H1 (cell line): ENCODE results near the gene PET100. TPM values are rescaled to one million over a fixed set of nuclear protein-coding genes. Genes with fewer than 3 reads are reported as not detected.

Experiments used
- CTCF ChIA-PET: fragments of 300-600 bp; sonication (Branson Sonifier 250); formaldehyde crosslinking; loops from one replicate; lab custom pipeline; 2021; ENCODE audit not compliant: partially characterized antibody; lab: Charles Lee
- POLR2A ChIA-PET: fragments of 300-600 bp; sonication (Branson Sonifier 250); formaldehyde crosslinking; loops from one replicate; lab custom pipeline; 2021; ENCODE audit warnings: inconsistent platforms; ENCODE audit not compliant: partially characterized antibody; lab: Charles Lee
- DNase-seq, 2 experiments: peaks; one replicate each; pipeline versions ENCODE4 v3.0.0 to v3.0.0-alpha.2; 2010 to 2022; ENCODE audit warnings: low spot score in 2 of 2, low read depth in 1 of 2, mixed read lengths in 1 of 2
- FAIRE-seq: peaks from 2 replicates; lab custom pipeline; 2011; peaks lifted over from hg19 to GRCh38; lab: Jason Lieb, UNC
- H2AFZ ChIP-seq: 2 replicates; pipeline ENCODE4 v1.8.1; 2012; ENCODE audit warnings: low read length, inconsistent platforms
- H2AK5ac ChIP-seq: 2 replicates; pipeline ENCODE4 v1.6.1; 2013; ENCODE audit warnings: low read depth, low read length
- H2BK120ac ChIP-seq: replicated peaks from 2 replicates; pipeline ENCODE3; 2013; ENCODE audit warnings: low read depth, low read length, inconsistent platforms
- H2BK12ac ChIP-seq: 2 replicates; pipeline ENCODE4 v1.6.1; 2013; ENCODE audit warnings: low read depth, low read length
- H2BK15ac ChIP-seq: 2 replicates; pipeline ENCODE4 v1.6.1; 2013; ENCODE audit warnings: low read length
- H2BK20ac ChIP-seq: 2 replicates; pipeline ENCODE4 v1.6.1; 2013; ENCODE audit warnings: low read length
- H2BK5ac ChIP-seq: 2 replicates; pipeline ENCODE4 v1.6.1; 2013; ENCODE audit warnings: low read depth, low read length
- H3K14ac ChIP-seq: 2 replicates; pipeline ENCODE4 v1.6.1; 2013; ENCODE audit warnings: inconsistent platforms; ENCODE audit not compliant: insufficient read length
- H3K18ac ChIP-seq: 2 replicates; pipeline ENCODE4 v1.6.1; 2013; ENCODE audit warnings: low read length; ENCODE audit errors: extremely low read depth
- H3K23ac ChIP-seq: 2 replicates; pipeline ENCODE4 v1.6.1; 2013; ENCODE audit warnings: inconsistent platforms; ENCODE audit not compliant: insufficient read length
- H3K23me2 ChIP-seq: 2 replicates; pipeline ENCODE4 v1.6.1; 2013; ENCODE audit warnings: low read depth, low read length
- H3K27ac ChIP-seq: 2 replicates; pipeline ENCODE4 v1.6.1; 2011; ENCODE audit warnings: low read depth, low read length, inconsistent platforms
- H3K27me3 ChIP-seq, 4 experiments: replicated peaks in 1 of 4; 1 replicate in 1 of 4; 2 replicates in 3 of 4; pipeline versions ENCODE4 v1.6.1 to v1.8.1; 2011 to 2013; ENCODE audit warnings: low read length in 3 of 4, mild to moderate bottlenecking in 3 of 4, inconsistent platforms in 2 of 4, mixed read lengths in 2 of 4, moderate library complexity in 1 of 4; ENCODE audit not compliant: control insufficient read depth in 3 of 4, insufficient read depth in 3 of 4; ENCODE audit errors: extremely low read depth in 1 of 4
- H3K36me3 ChIP-seq, 4 experiments: 2 replicates each; pipeline versions ENCODE4 v1.6.1 to v1.8.1; 2011 to 2013; ENCODE audit warnings: mild to moderate bottlenecking in 4 of 4, low read length in 3 of 4, moderate library complexity in 2 of 4, control low read depth in 1 of 4, inconsistent platforms in 1 of 4; ENCODE audit not compliant: insufficient read depth in 4 of 4, control insufficient read depth in 2 of 4
- H3K4ac ChIP-seq: replicated peaks from 2 replicates; pipeline ENCODE3; 2013; ENCODE audit warnings: low read length, low read depth, mixed read lengths, inconsistent platforms; ENCODE audit not compliant: insufficient read length
- H3K4me1 ChIP-seq, 4 experiments: replicated peaks in 1 of 4; 1 replicate in 1 of 4; 2 replicates in 3 of 4; pipeline versions ENCODE4 v1.6.1 to v1.8.1; 2011 to 2013; ENCODE audit warnings: low read length in 3 of 4, inconsistent platforms in 2 of 4, mixed read lengths in 1 of 4; ENCODE audit not compliant: insufficient read depth in 4 of 4, control insufficient read depth in 3 of 4
- H3K4me2 ChIP-seq, 2 experiments: 2 replicates each; pipeline versions ENCODE4 v1.6.1 to v1.8.1; 2011 to 2013; ENCODE audit warnings: low read depth in 2 of 2, low read length in 2 of 2, control low read depth in 1 of 2, inconsistent platforms in 1 of 2, mild to moderate bottlenecking in 1 of 2; ENCODE audit not compliant: insufficient read depth in 1 of 2
- H3K4me3 ChIP-seq, 4 experiments: fragments of 200-600, 300-600 bp in 1 of 4; sonication (generic), shearing (Covaris generic), sonication (Bioruptor Twin) in 1 of 4; 2 replicates each; pipeline versions ENCODE4 v1.5.1 to v1.8.1; 2011 to 2016; ENCODE audit warnings: low read length in 4 of 4, low read depth in 3 of 4, control low read depth in 2 of 4, inconsistent platforms in 2 of 4, mild to moderate bottlenecking in 2 of 4, mixed read lengths in 1 of 4, moderate library complexity in 1 of 4; ENCODE audit not compliant: insufficient read depth in 2 of 4; ENCODE audit errors: extremely low read depth in 1 of 4
- H3K56ac ChIP-seq: replicated peaks from 2 replicates; pipeline ENCODE3; 2013; ENCODE audit warnings: low read depth, mild to moderate bottlenecking, mixed read lengths, low read length, inconsistent platforms; ENCODE audit not compliant: insufficient read length
- H3K79me1 ChIP-seq: 2 replicates; pipeline ENCODE4 v1.6.1; 2013; ENCODE audit warnings: low read depth, low read length, control low read depth
- H3K79me2 ChIP-seq, 2 experiments: 2 replicates each; pipeline versions ENCODE4 v1.6.1 to v1.8.1; 2012 to 2013; ENCODE audit warnings: low read length in 2 of 2, mild to moderate bottlenecking in 2 of 2, inconsistent platforms in 1 of 2; ENCODE audit not compliant: insufficient read depth in 2 of 2, control insufficient read depth in 1 of 2
- H3K9ac ChIP-seq, 4 experiments: replicated peaks in 1 of 4; 1 replicate in 1 of 4; 2 replicates in 3 of 4; pipeline versions ENCODE4 v1.6.1 to v1.8.1; 2011 to 2013; ENCODE audit warnings: low read depth in 3 of 4, low read length in 3 of 4, control low read depth in 2 of 4, mild to moderate bottlenecking in 2 of 4, moderate library complexity in 2 of 4, inconsistent platforms in 1 of 4; ENCODE audit errors: extremely low read depth in 1 of 4
- H3K9me3 ChIP-seq, 2 experiments: 2 replicates each; pipeline versions ENCODE4 v1.6.1 to v1.8.1; 2012 to 2013; ENCODE audit warnings: mild to moderate bottlenecking in 2 of 2, moderate library complexity in 2 of 2, control low read depth in 1 of 2, inconsistent platforms in 1 of 2, low read depth in 1 of 2, low read length in 1 of 2, mixed read lengths in 1 of 2; ENCODE audit not compliant: insufficient read depth in 2 of 2
- H4K20me1 ChIP-seq, 2 experiments: replicated peaks in 1 of 2; 2 replicates each; pipeline versions ENCODE3 to v1.8.1; 2011 to 2013; ENCODE audit warnings: inconsistent platforms in 2 of 2, low read length in 2 of 2, mild to moderate bottlenecking in 1 of 2; ENCODE audit not compliant: insufficient read depth in 2 of 2, control insufficient read depth in 1 of 2
- H4K5ac ChIP-seq: 2 replicates; pipeline ENCODE4 v1.6.1; 2013; ENCODE audit warnings: low read length, low read depth, mixed read lengths, inconsistent platforms; ENCODE audit not compliant: insufficient read length
- H4K8ac ChIP-seq: 2 replicates; pipeline ENCODE4 v1.8.0; 2013; ENCODE audit warnings: mild to moderate bottlenecking, moderate library complexity, low read length, inconsistent platforms; ENCODE audit not compliant: insufficient read depth; ENCODE audit errors: extremely low read depth
- H4K91ac ChIP-seq: replicated peaks from 2 replicates; pipeline ENCODE3; 2013; ENCODE audit warnings: low read length, mixed read lengths, inconsistent platforms; ENCODE audit not compliant: insufficient read length
- BACH1 ChIP-seq: IDR thresholded peaks from 2 replicates; pipeline ENCODE4 v1.6.1; 2012; ENCODE audit warnings: low read length, improper control_type of control experiment
- CBX8 ChIP-seq: fragments of 300-800, 300-1000 bp; sonication (generic); IDR thresholded peaks from 2 replicates; pipeline ENCODE4 v1.7.1; 2016; ENCODE audit warnings: low read depth, low read length, borderline replicate concordance
- FOSL1 ChIP-seq: IDR thresholded peaks from 2 replicates; pipeline ENCODE4 v1.6.1; 2011; ENCODE audit warnings: mild to moderate bottlenecking, low read depth, low read length, moderate library complexity; ENCODE audit not compliant: insufficient read depth
- HDAC2 ChIP-seq, 2 experiments: fragments of 300-600 bp in 1 of 2; sonication (generic) in 1 of 2; IDR thresholded peaks; 2 replicates each; pipeline ENCODE4 v1.6.1; 2011 to 2012; ENCODE audit warnings: low read depth in 2 of 2, low read length in 2 of 2, mild to moderate bottlenecking in 2 of 2, moderate library complexity in 2 of 2, borderline replicate concordance in 1 of 2, inconsistent platforms in 1 of 2
- HDAC6 ChIP-seq: IDR thresholded peaks from one replicate; pipeline ENCODE4 v1.7.1; 2012; ENCODE audit warnings: low read depth, mild to moderate bottlenecking, inconsistent platforms, low read length, moderate library complexity
- JUND ChIP-seq: IDR thresholded peaks from 2 replicates; pipeline ENCODE4 v1.6.1; 2011; ENCODE audit warnings: mild to moderate bottlenecking, improper control_type of control experiment, low read length
- KDM1A ChIP-seq: fragments of 200-600, 300-600 bp; sonication (generic); IDR thresholded peaks from 2 replicates; pipeline ENCODE4 v1.7.1; 2016; ENCODE audit warnings: mild to moderate bottlenecking, low read length, borderline replicate concordance
- NRF1 ChIP-seq: IDR thresholded peaks from 2 replicates; pipeline ENCODE4 v1.6.1; 2011; ENCODE audit warnings: mild to moderate bottlenecking, low read depth, low read length, improper control_type of control experiment
- SIRT6 ChIP-seq: IDR thresholded peaks from one replicate; pipeline ENCODE4 v1.7.1; 2012; ENCODE audit warnings: low read length, inconsistent platforms
- SRF ChIP-seq: IDR thresholded peaks from 2 replicates; pipeline ENCODE4 v1.6.1; 2011; ENCODE audit warnings: mild to moderate bottlenecking, low read depth, low read length, moderate library complexity
- WGBS, 2 experiments: shearing (Covaris generic) in 1 of 2; methylation state at CpG; one replicate each; pipeline versions ENCODE4 v1.1.6 to v1.1.7; 2013 to 2015; ENCODE audit warnings: low lambda C conversion rate in 2 of 2, mixed read lengths in 2 of 2, inconsistent platforms in 1 of 2, low coverage in 1 of 2, missing lambda C conversion rate in 1 of 2; ENCODE audit not compliant: insufficient replicate concordance in 2 of 2, insufficient coverage in 1 of 2, insufficient read length in 1 of 2; ENCODE audit errors: extremely low coverage in 1 of 2, missing lambda C conversion rate in 1 of 2; 5-methylcytosine and 5-hydroxymethylcytosine counted together
- polyA plus RNA-seq, 7 experiments: library from polyadenylated mRNA; depleted of rRNA in 3 of 7; stranded (reverse) in 5 of 7; unstranded in 2 of 7; fragments of >200 nt in 5 of 7; fragments of 200-250 nt in 2 of 7; gene quantifications; 1 replicate in 5 of 7; 2 replicates in 1 of 7; 4 replicates in 1 of 7; pipeline versions ENCODE4 v1.2.1 to v1.2.3, GENCODE V29; 2011 to 2013; ENCODE audit warnings: missing spikeins in 2 of 7, mixed read lengths in 2 of 7
- total RNA-seq: library from RNA; stranded (reverse); fragmentation: NEBNext Ultra II Directional; extraction: Animal tissue kit (Norgen Biotek cat#: 25700); gene quantifications from 2 replicates; pipeline ENCODE4 v1.2.1, GENCODE V29; 2021
- TF ChIP-seq, protein P1 (sequence below): IDR thresholded peaks from 2 replicates; pipeline ENCODE4 v1.6.1; 2012; ENCODE audit warnings: inconsistent platforms

PET100 gene
- total and polyA plus RNA-seq, 2 of the 8 experiments (the other 6 are each of a cell fraction or from before 2014, with no cell fraction given), result 80.8 to 105 TPM

- DNase-seq, result no peak
- FAIRE-seq, result no peak
- Histone ChIP-seq H3K27me3 (no peaks in the 10 kb centered on the region), H2AFZ (no peak overlapping the region), H2AK5ac (no peak overlapping the region), H4K91ac (no peak overlapping the region), H3K9ac (no peak overlapping the region), H3K4me1 (no peaks in the 10 kb centered on the region), H3K79me1 (no peaks in the 10 kb centered on the region), H2BK5ac (no peak overlapping the region), H2BK120ac (no peak overlapping the region), H3K9me3 (no peaks in the 10 kb centered on the region), H2BK12ac (no peak overlapping the region), H3K56ac (no peak overlapping the region), H2BK20ac (no peak overlapping the region), H3K23ac (no peak overlapping the region), H3K4ac (no peak overlapping the region), H3K18ac (no peak overlapping the region), H4K8ac (no peak overlapping the region), H3K14ac (no peak overlapping the region), H2BK15ac (no peak overlapping the region), H3K23me2 (no peaks in the 10 kb centered on the region), H3K4me3 (no peak overlapping the region), H3K36me3 (no peaks in the 10 kb centered on the region), H4K20me1 (no peaks in the 10 kb centered on the region), H4K5ac (no peak overlapping the region), H3K27ac (no peak overlapping the region), H3K4me2 (no peak overlapping the region), H3K79me2 (no peaks in the 10 kb centered on the region)
- ChIA-PET POLR2A (interaction anchor here (0.7 kb wide), 1 partner anchor 28 kb away, joined by 3 read pairs; no protein-coding TSS in a partner anchor), CTCF (interaction anchor here (0.6 to 2.5 kb wide), 3 partner anchors 10 to 143 kb away, joined by 3 to 11 read pairs (median 8); partner anchors contain the start of gene TRAPPC5)
- 60% methylated on average over 6 of the region's 8 CpGs; no CpG with 5 or more reads in 1 of the 2 experiments for WGBS, 2 experiments
- TF ChIP-seq FOSL1, result no peak
- no peak for TF ChIP-seq HDAC2 (IDR thresholded peaks at IDR 0.05; ENCODE audit: borderline replicate concordance in 1 of 2, low read depth in 2 of 2, low read length in 2 of 2)
- no peak for TF ChIP-seq BACH1
- TF ChIP-seq SIRT6, result no peak
- TF ChIP-seq SRF, result no peak
- TF ChIP-seq NRF1, result no peak
- TF ChIP-seq KDM1A, result no peak
- TF ChIP-seq, protein P1, sequence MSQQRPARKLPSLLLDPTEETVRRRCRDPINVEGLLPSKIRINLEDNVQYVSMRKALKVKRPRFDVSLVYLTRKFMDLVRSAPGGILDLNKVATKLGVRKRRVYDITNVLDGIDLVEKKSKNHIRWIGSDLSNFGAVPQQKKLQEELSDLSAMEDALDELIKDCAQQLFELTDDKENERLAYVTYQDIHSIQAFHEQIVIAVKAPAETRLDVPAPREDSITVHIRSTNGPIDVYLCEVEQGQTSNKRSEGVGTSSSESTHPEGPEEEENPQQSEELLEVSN, result no peak
- no peak for TF ChIP-seq HDAC6
- TF ChIP-seq CBX8, result no peak
- TF ChIP-seq JUND, result no peak
Observed at GRCh38 chr19:7661744-7662538, 32.3 kb downstream of the PET100 start.
